GM12878 (cell line): ENCODE measurements around the gene MVB12B. TPM values are rescaled to one million over a fixed set of nuclear protein-coding genes. Genes with fewer than 3 reads are reported as not detected.

Source experiments
- ATAC-seq: fragments of 200-7000 bp; cut with Tn5 transposase; 3 replicates; pipeline ENCODE4 v1.9.1; 2020; ENCODE audit warnings: mild to moderate bottlenecking, moderate library complexity
- BruUV-seq: library from RNA; stranded (reverse); fragments of 400-500 nt; replicated peaks from 2 replicates; lab custom pipeline; 2021; lab: Mats Ljungman, UMichigan
- CTCF ChIA-PET: fragments of 300-600 bp; sonication (Branson Sonifier 250); formaldehyde crosslinking; extraction: SDS; loops from one replicate; lab custom pipeline; 2021; ENCODE audit warnings: inconsistent platforms; lab: Yijun Ruan, JAX
- POLR2A ChIA-PET: fragments of 350-600 bp; formaldehyde crosslinking; extraction: SDS; loops from one replicate; lab custom pipeline; 2021; ENCODE audit warnings: inconsistent platforms; lab: Charles Lee
- RAD21 ChIA-PET: fragments of 300-600 bp; sonication (Branson Sonifier 250); formaldehyde crosslinking; loops from one replicate; lab custom pipeline; 2023; ENCODE audit warnings: antibody characterized with exemption; ENCODE audit not compliant: unreplicated experiment; lab: Charles Lee
- SMC1A ChIA-PET: fragments of 300-600 bp; sonication (Branson Sonifier 250); formaldehyde crosslinking; loops from one replicate; lab custom pipeline; 2023; ENCODE audit not compliant: unreplicated experiment, uncharacterized antibody; lab: Charles Lee
- DNase-seq: peaks from one replicate; pipeline ENCODE4 v3.0.0-alpha.2; 2011; ENCODE audit warnings: low read depth, low spot score
- FAIRE-seq: peaks from 3 replicates; lab custom pipeline; 2011; peaks lifted over from hg19 to GRCh38; lab: Jason Lieb, UNC
- H2AFZ ChIP-seq: 2 replicates; pipeline ENCODE4 v1.6.0; 2011; ENCODE audit warnings: low read depth, low read length, control low read depth; ENCODE audit not compliant: control insufficient read depth
- H3K27ac ChIP-seq: 2 replicates; pipeline ENCODE4 v1.5.1; 2011; ENCODE audit warnings: control low read depth; ENCODE audit not compliant: control insufficient read depth, insufficient read depth
- H3K27me3 ChIP-seq, 2 experiments: replicated peaks in 1 of 2; 2 replicates each; pipeline versions ENCODE4 v1.6.0 to v1.6.1; 2011; ENCODE audit warnings: low read length in 1 of 2; ENCODE audit not compliant: control insufficient read depth in 2 of 2, insufficient read depth in 2 of 2
- H3K36me3 ChIP-seq, 2 experiments: 2 replicates each; pipeline ENCODE4 v1.5.1; 2011; ENCODE audit warnings: low read length in 1 of 2; ENCODE audit not compliant: control insufficient read depth in 2 of 2, insufficient read depth in 2 of 2
- H3K4me1 ChIP-seq: 2 replicates; pipeline ENCODE4 v1.6.1; 2011; ENCODE audit warnings: mild to moderate bottlenecking, low read length, moderate library complexity, mixed read lengths; ENCODE audit not compliant: control insufficient read depth, insufficient read depth
- H3K4me2 ChIP-seq: 2 replicates; pipeline ENCODE4 v1.6.0; 2011; ENCODE audit warnings: control low read depth; ENCODE audit not compliant: control insufficient read depth, insufficient read depth
- H3K4me3 ChIP-seq: fragments of 200-600 bp; sonication (generic); 2 replicates; pipeline ENCODE4 v1.5.1; 2016
- H3K79me2 ChIP-seq: 2 replicates; pipeline ENCODE4 v1.6.0; 2011; ENCODE audit warnings: low read length; ENCODE audit not compliant: control insufficient read depth, insufficient read depth
- H3K9ac ChIP-seq: 2 replicates; pipeline ENCODE4 v1.8.0; 2011; ENCODE audit warnings: low read length, control low read depth, mixed read lengths; ENCODE audit not compliant: control insufficient read depth, insufficient read depth
- H3K9me3 ChIP-seq: replicated peaks from 3 replicates; pipeline ENCODE4 v1.5.1; 2011; ENCODE audit warnings: mild to moderate bottlenecking, low read length; ENCODE audit not compliant: control insufficient read depth, insufficient read depth
- H4K20me1 ChIP-seq: 2 replicates; pipeline ENCODE4 v1.6.0; 2011; ENCODE audit not compliant: control insufficient read depth, insufficient read depth
- ATF7 ChIP-seq: fragments of 450-650 bp; IDR thresholded peaks from 2 replicates; pipeline ENCODE4 v1.6.1; 2016; ENCODE audit warnings: low read depth, mild to moderate bottlenecking
- FOS ChIP-seq: IDR thresholded peaks from 3 replicates; pipeline ENCODE4 v1.6.1; 2011; ENCODE audit warnings: borderline replicate concordance; ENCODE audit not compliant: insufficient read length; ENCODE audit errors: extremely low read depth
- HDAC6 ChIP-seq: fragments of 200-600 bp; sonication (generic); IDR thresholded peaks from one replicate; pipeline ENCODE4 v1.8.0; 2017; ENCODE audit warnings: antibody characterized with exemption; ENCODE audit not compliant: unreplicated experiment
- IRF4 ChIP-seq: IDR thresholded peaks from 2 replicates; pipeline ENCODE4 v1.6.1; 2011; ENCODE audit warnings: low read depth, low read length
- MTA2 ChIP-seq: fragments of 450-650 bp; IDR thresholded peaks from 2 replicates; pipeline ENCODE4 v1.6.1; 2016; ENCODE audit warnings: low read depth, mild to moderate bottlenecking, moderate library complexity
- MXI1 ChIP-seq: fragments of 150-350 bp; IDR thresholded peaks from 2 replicates; pipeline ENCODE4 v1.6.1; 2011; ENCODE audit warnings: low read depth, mild to moderate bottlenecking, inconsistent platforms, low read length, improper control_type of control experiment
- NKRF ChIP-seq: fragments of 450-650 bp; conservative IDR thresholded peaks from 2 replicates; pipeline ENCODE4 v1.6.1; 2017; ENCODE audit warnings: mild to moderate bottlenecking, moderate library complexity
- PAX5 ChIP-seq: IDR thresholded peaks from 2 replicates; pipeline ENCODE4 v1.6.1; 2011; ENCODE audit warnings: low read depth, low read length, borderline replicate concordance
- PBX3 ChIP-seq: IDR thresholded peaks from 2 replicates; pipeline ENCODE4 v1.6.1; 2011; ENCODE audit warnings: mild to moderate bottlenecking, low read depth, low read length, moderate library complexity; ENCODE audit not compliant: insufficient replicate concordance
- PKNOX1 ChIP-seq: fragments of 450-650 bp; IDR thresholded peaks from 2 replicates; pipeline ENCODE4 v1.6.1; 2016; ENCODE audit warnings: mild to moderate bottlenecking
- POLR2AphosphoS2 ChIP-seq: IDR thresholded peaks from 2 replicates; pipeline ENCODE4 v1.6.1; 2011; ENCODE audit warnings: low read depth, mild to moderate bottlenecking, low read length, improper control_type of control experiment, moderate library complexity
- POLR2AphosphoS5 ChIP-seq: IDR thresholded peaks from 2 replicates; pipeline ENCODE4 v1.6.1; 2011; ENCODE audit warnings: mild to moderate bottlenecking, low read length, inconsistent platforms
- POU2F2 ChIP-seq: IDR thresholded peaks from 3 replicates; pipeline ENCODE4 v1.6.1; 2011; ENCODE audit warnings: low read depth, mild to moderate bottlenecking, low read length, borderline replicate concordance
- SMC3 ChIP-seq: IDR thresholded peaks from 2 replicates; pipeline ENCODE4 v1.6.1; 2011; ENCODE audit warnings: low read length, improper control_type of control experiment, borderline replicate concordance
- TCF3 ChIP-seq: IDR thresholded peaks from 2 replicates; pipeline ENCODE4 v1.6.1; 2012; ENCODE audit warnings: low read depth, mild to moderate bottlenecking, low read length, borderline replicate concordance; ENCODE audit not compliant: insufficient read depth
- ZNF687 ChIP-seq: fragments of 450-650 bp; IDR thresholded peaks from 2 replicates; pipeline ENCODE4 v1.6.1; 2017; ENCODE audit warnings: mild to moderate bottlenecking, moderate library complexity
- ZZZ3 ChIP-seq: IDR thresholded peaks from 2 replicates; pipeline ENCODE4 v1.6.1; 2011; ENCODE audit warnings: low read depth; ENCODE audit not compliant: control insufficient read depth, insufficient read length
- WGBS: methylation state at CpG from one replicate; pipeline ENCODE4 v1.1.6; 2016; ENCODE audit warnings: low lambda C conversion rate; ENCODE audit not compliant: insufficient replicate concordance, insufficient coverage; ENCODE audit errors: missing lambda C conversion rate; 5-methylcytosine and 5-hydroxymethylcytosine counted together
- in situ Hi-C: fragments of 300-500 bp; cut with MboI; formaldehyde crosslinking; loops from 9 replicates; pipeline ENCODE4 v1.14.3; 2018; ENCODE audit warnings: mixed read lengths
- intact Hi-C: fragments of 100-400 bp; cut with micrococcal nuclease; formaldehyde crosslinking; loops from one replicate; pipeline ENCODE4 v1.14.2; 2022; ENCODE audit not compliant: unreplicated experiment
- polyA plus RNA-seq, 11 experiments: library from polyadenylated mRNA; depleted of rRNA in 4 of 11; unstranded in 6 of 11; stranded (reverse) in 5 of 11; fragments of >200 nt; fragmentation: Nextera tagmentation in 4 of 11; fragmentation: Illumina TruSeq in 1 of 11; extraction: Ambion mirVana in 4 of 11; extraction: Trizol in 1 of 11; gene quantifications; 1 replicate in 1 of 11; 2 replicates in 10 of 11; pipeline versions ENCODE4 v1.2.1 to v1.2.3, GENCODE V29; 2011 to 2016; ENCODE audit warnings: inconsistent platforms in 2 of 11, missing spikeins in 2 of 11, low read depth in 1 of 11
- total RNA-seq, 4 experiments: library from RNA; depleted of rRNA in 3 of 4; stranded (reverse); fragments of >200 nt in 3 of 4; fragmentation: Illumina TruSeq in 1 of 4; extraction: Trizol in 1 of 4; gene quantifications; 2 replicates each; pipeline versions ENCODE4 v1.2.1 to v1.2.3, GENCODE V29; 2013 to 2021

MVB12B gene
- total and polyA plus RNA-seq, 10 of the 15 experiments (the other 5 are each of a cell fraction or from before 2014, with no cell fraction given) = 0.08 TPM; not detected in 9

GRCh38 chr9:126361810-126362238 lies 35.2 kb downstream of the MVB12B start:
- H3K27me3 ChIP-seq = no peaks in the 10 kb centered on the region
- ChIA-PET POLR2A (no interaction called here), RAD21 (no interaction called here), SMC1A (interaction anchor here (0.6 kb wide), 1 partner anchor 408 kb away, joined by 4 read pairs; no protein-coding TSS in a partner anchor), CTCF (interaction anchor here (0.7 kb wide), 1 partner anchor 253 kb away, joined by 3 read pairs; no protein-coding TSS in a partner anchor)
- 41% methylated on average over 3 of the region's 3 CpGs for WGBS
- FAIRE-seq = no peak
- H3K79me2 ChIP-seq = no peaks in the 10 kb centered on the region
- BruUV-seq = no TSS peak
- H3K27ac ChIP-seq = no peak overlapping the region
- no peak for ATAC-seq
- intact Hi-C loops (no loop called here), in situ Hi-C loops (no loop called here)
- no peak overlapping the region for H3K4me2 ChIP-seq
- no peak overlapping the region for H3K9ac ChIP-seq
- H3K4me1 ChIP-seq = no peaks in the 10 kb centered on the region
- no peaks in the 10 kb centered on the region for H4K20me1 ChIP-seq
- DNase-seq = no peak
- H3K36me3 ChIP-seq = no peaks in the 10 kb centered on the region
- H2AFZ ChIP-seq = no peak overlapping the region
- H3K9me3 ChIP-seq = peaks cover 5% of the 10 kb centered on the region; the same call in 2 of the 3 replicates
- H3K4me3 ChIP-seq = no peak overlapping the region
- TF ChIP-seq PAX5 (no peak), FOS (no peak), NKRF (no peak), MTA2 (no peak), ATF7 (no peak), POLR2AphosphoS5 (no peak), SMC3 (no peak), HDAC6 (no peak), PKNOX1 (no peak), POLR2AphosphoS2 (no peak), TCF3 (no peak), POU2F2 (no peak), IRF4 (no peak), PBX3 (no peak), ZZZ3 (no peak), ZNF687 (no peak), MXI1 (no peak)
